ENCODE data around the gene NPBWR2.

DNA sequence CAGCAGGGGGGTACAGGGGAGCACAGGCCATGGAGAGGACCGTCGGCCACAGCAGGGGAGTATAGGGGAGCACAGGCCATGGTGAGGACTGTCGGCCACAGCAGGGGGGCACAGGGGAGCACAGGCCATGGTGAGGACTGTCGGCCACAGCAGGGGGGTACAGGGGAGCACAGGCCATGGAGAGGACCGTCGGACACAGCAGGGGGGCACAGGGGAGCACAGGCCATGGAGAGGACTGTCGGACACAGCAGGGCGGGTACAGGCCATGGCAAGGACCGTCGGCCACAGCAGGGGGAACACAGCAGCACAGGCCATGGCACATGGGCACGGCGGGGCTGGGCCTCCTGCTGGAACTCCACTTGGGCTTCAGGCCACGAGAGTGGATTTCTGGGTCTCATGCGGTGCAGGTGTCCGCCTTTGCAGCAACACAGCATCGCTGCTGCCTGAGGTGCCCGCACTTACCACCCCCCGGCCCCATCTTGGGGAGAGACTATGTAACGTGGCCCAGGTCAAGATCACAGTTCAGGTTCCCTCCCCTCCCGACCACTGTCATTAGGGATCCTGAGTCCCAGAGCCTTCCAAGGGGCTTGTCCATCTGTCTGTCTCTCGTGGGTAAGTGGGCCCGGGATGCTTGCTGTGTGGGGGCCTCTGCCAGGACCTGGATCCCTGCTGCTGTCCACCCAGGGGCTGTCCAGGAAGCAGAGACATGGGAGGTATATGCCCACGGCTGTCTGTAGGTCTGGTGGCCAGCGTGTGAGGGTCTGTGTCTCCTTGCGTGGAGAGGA, 2.5 kb downstream of the NPBWR2 start:
- TF ChIP-seq POLR2A (IDR thresholded peaks at IDR 0.05; ENCODE audit: low read depth, low read length): no peak
- TF ChIP-seq, protein P1, sequence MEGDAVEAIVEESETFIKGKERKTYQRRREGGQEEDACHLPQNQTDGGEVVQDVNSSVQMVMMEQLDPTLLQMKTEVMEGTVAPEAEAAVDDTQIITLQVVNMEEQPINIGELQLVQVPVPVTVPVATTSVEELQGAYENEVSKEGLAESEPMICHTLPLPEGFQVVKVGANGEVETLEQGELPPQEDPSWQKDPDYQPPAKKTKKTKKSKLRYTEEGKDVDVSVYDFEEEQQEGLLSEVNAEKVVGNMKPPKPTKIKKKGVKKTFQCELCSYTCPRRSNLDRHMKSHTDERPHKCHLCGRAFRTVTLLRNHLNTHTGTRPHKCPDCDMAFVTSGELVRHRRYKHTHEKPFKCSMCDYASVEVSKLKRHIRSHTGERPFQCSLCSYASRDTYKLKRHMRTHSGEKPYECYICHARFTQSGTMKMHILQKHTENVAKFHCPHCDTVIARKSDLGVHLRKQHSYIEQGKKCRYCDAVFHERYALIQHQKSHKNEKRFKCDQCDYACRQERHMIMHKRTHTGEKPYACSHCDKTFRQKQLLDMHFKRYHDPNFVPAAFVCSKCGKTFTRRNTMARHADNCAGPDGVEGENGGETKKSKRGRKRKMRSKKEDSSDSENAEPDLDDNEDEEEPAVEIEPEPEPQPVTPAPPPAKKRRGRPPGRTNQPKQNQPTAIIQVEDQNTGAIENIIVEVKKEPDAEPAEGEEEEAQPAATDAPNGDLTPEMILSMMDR (IDR thresholded peaks at IDR 0.05; ENCODE audit: extremely low read depth in 1 of 2, insufficient read depth in 1 of 2, low read depth in 1 of 2, low read length in 2 of 2): no peak
- TF ChIP-seq EZH2 (IDR thresholded peaks at IDR 0.05; ENCODE audit: borderline replicate concordance, low read depth, low read length, severe bottlenecking): no peak
- no peak for TF ChIP-seq POLR2AphosphoS5 (IDR thresholded peaks at IDR 0.05; ENCODE audit: insufficient read depth, low read depth, low read length)
- TF ChIP-seq, protein P2, sequence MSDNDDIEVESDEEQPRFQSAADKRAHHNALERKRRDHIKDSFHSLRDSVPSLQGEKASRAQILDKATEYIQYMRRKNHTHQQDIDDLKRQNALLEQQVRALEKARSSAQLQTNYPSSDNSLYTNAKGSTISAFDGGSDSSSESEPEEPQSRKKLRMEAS (IDR thresholded peaks at IDR 0.05; ENCODE audit: insufficient read depth, insufficient read length): no peak
- no peak for TF ChIP-seq MYC (IDR thresholded peaks at IDR 0.05; ENCODE audit: low read depth, low read length)
- no peak for TF ChIP-seq GATA2 (IDR thresholded peaks at IDR 0.05; ENCODE audit: insufficient read depth, insufficient read length, low read depth, low read length)
